Measurements from ENCODE around the gene NXPE3. TPM values are rescaled to one million over a fixed set of nuclear protein-coding genes. Genes with fewer than 3 reads are reported as not detected.

Gene NXPE3
- total and polyA plus RNA-seq, 4 donors: 4.5 to 14.2 (median 8.0) TPM

GRCh38 chr3:101858464-101859030 lies 79.5 kb downstream of the NXPE3 start:
- H3K27me3 ChIP-seq (ENCODE audit: control insufficient read depth in 3 of 3, insufficient read depth in 3 of 3, low read length in 2 of 3): no peaks in the 10 kb centered on the region
- H3K4me1 ChIP-seq (ENCODE audit: control insufficient read depth in 5 of 5, insufficient read depth in 5 of 5, low read length in 5 of 5): peaks cover 0 to 6% (median 0%) of the 10 kb centered on the region in 5 donors
- H3K9ac ChIP-seq (ENCODE audit: insufficient read depth in 1 of 2, low read length in 2 of 2): no peak overlapping the region
- H3K27ac ChIP-seq (ENCODE audit: low read depth in 1 of 2, low read length in 1 of 2): no peak overlapping the region
- H3K4me3 ChIP-seq: no peak overlapping the region
- H3K9me3 ChIP-seq (ENCODE audit: control insufficient read depth in 4 of 4, insufficient read depth in 3 of 4, low read length in 3 of 4): peaks cover 0 to 2% (median 0%) of the 10 kb centered on the region in 4 donors
- TF ChIP-seq, protein P1, sequence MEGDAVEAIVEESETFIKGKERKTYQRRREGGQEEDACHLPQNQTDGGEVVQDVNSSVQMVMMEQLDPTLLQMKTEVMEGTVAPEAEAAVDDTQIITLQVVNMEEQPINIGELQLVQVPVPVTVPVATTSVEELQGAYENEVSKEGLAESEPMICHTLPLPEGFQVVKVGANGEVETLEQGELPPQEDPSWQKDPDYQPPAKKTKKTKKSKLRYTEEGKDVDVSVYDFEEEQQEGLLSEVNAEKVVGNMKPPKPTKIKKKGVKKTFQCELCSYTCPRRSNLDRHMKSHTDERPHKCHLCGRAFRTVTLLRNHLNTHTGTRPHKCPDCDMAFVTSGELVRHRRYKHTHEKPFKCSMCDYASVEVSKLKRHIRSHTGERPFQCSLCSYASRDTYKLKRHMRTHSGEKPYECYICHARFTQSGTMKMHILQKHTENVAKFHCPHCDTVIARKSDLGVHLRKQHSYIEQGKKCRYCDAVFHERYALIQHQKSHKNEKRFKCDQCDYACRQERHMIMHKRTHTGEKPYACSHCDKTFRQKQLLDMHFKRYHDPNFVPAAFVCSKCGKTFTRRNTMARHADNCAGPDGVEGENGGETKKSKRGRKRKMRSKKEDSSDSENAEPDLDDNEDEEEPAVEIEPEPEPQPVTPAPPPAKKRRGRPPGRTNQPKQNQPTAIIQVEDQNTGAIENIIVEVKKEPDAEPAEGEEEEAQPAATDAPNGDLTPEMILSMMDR (IDR thresholded peaks at IDR 0.05; ENCODE audit: control extremely low read depth, extremely low read depth): no peak
- H3K36me3 ChIP-seq (ENCODE audit: control insufficient read depth in 4 of 4, insufficient read depth in 4 of 4, low read length in 4 of 4): peaks cover 27 to 56% (median 49%) of the 10 kb centered on the region in 4 donors
- DNase-seq (no peak), ATAC-seq (ENCODE audit: insufficient read depth, low FRiP score) (no peak)
- 92 to 93% methylated on average over 4 of the region's 4 CpGs for WGBS, 2 donors

GRCh38 chr3:101859882-101860448 lies 81.0 kb downstream of the NXPE3 start:
- H3K9me3 ChIP-seq (ENCODE audit: control insufficient read depth in 4 of 4, insufficient read depth in 3 of 4, low read length in 3 of 4): peaks cover 0 to 2% (median 0%) of the 10 kb centered on the region in 4 donors

DNA sequence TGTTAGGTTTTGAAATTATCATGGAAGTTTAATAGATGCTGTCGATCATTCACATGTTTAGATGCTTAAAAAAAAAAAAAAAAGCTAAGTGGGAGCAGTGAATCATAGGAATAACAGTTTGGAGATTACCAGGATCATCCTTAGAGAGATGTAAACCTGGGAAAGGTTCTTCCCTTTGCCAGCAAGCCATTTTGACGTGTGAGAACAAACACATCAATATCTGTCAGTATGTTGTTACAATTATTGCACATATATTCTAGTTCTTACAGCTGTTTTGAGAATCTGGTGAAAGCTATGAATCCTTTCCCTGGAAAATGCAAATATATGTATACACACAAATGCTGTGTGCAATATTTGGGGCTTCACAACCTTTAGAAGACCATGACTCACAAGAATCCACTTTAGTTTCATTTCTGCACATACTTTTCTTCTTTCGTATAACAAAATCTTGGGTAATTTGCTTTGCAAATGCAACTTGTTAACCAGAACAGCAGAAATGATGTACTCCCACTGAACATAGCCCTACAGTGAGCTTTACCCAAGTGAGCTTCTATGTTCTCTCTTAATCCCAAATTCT lies 82.3 kb downstream of the NXPE3 start:
- Histone ChIP-seq H3K36me3 (ENCODE audit: control insufficient read depth in 4 of 4, insufficient read depth in 4 of 4, low read length in 4 of 4) (peaks cover 16 to 35% (median 31%) of the 10 kb centered on the region in 4 donors), H3K4me3 (no peak overlapping the region)
- 79 to 86% methylated on average over 3 of the region's 3 CpGs for WGBS, 2 donors

More at GRCh38 chr3:101859882-101860448, 81.0 kb downstream of the NXPE3 start:
- Histone ChIP-seq H3K27ac (ENCODE audit: low read depth in 1 of 2, low read length in 1 of 2) (no peak overlapping the region), H3K27me3 (ENCODE audit: control insufficient read depth in 3 of 3, insufficient read depth in 3 of 3, low read length in 2 of 3) (no peaks in the 10 kb centered on the region), H3K4me1 (ENCODE audit: control insufficient read depth in 5 of 5, insufficient read depth in 5 of 5, low read length in 5 of 5) (peaks cover 0 to 4% (median 0%) of the 10 kb centered on the region in 5 donors), H3K36me3 (ENCODE audit: control insufficient read depth in 4 of 4, insufficient read depth in 4 of 4, low read length in 4 of 4) (peaks cover 21 to 44% (median 38%) of the 10 kb centered on the region in 4 donors), H3K9ac (ENCODE audit: insufficient read depth in 1 of 2, low read length in 2 of 2) (no peak overlapping the region), H3K4me3 (no peak overlapping the region)
- whole genome bisulfite sequencing, 2 donors: 93 to 97% methylated on average over 5 of the region's 5 CpGs
- TF ChIP-seq, protein P1 (IDR thresholded peaks at IDR 0.05; ENCODE audit: control extremely low read depth, extremely low read depth): no peak
- DNase-seq (no peak), ATAC-seq (ENCODE audit: insufficient read depth, low FRiP score) (no peak)

More for the DNA sequence above, 82.3 kb downstream of the NXPE3 start:
- Histone ChIP-seq H3K27me3 (ENCODE audit: control insufficient read depth in 3 of 3, insufficient read depth in 3 of 3, low read length in 2 of 3) (no peaks in the 10 kb centered on the region), H3K27ac (ENCODE audit: low read depth in 1 of 2, low read length in 1 of 2) (no peak overlapping the region), H3K4me1 (ENCODE audit: control insufficient read depth in 5 of 5, insufficient read depth in 5 of 5, low read length in 5 of 5) (peaks cover 0 to 4% (median 0%) of the 10 kb centered on the region in 5 donors), H3K9me3 (ENCODE audit: control insufficient read depth in 4 of 4, insufficient read depth in 3 of 4, low read length in 3 of 4) (peaks cover 0 to 2% (median 0%) of the 10 kb centered on the region in 4 donors), H3K9ac (ENCODE audit: insufficient read depth in 1 of 2, low read length in 2 of 2) (no peak overlapping the region)
- TF ChIP-seq, protein P1 (IDR thresholded peaks at IDR 0.05; ENCODE audit: control extremely low read depth, extremely low read depth): no peak
- DNase-seq: no peak
- ATAC-seq (ENCODE audit: insufficient read depth, low FRiP score): no peak
